ENCODE measurements around the gene POLQ. TPM values are rescaled to one million over a fixed set of nuclear protein-coding genes. Genes with fewer than 3 reads are reported as not detected.

Gene POLQ
- total RNA-seq, 1 experiment from 2014 or later, result 15.4 TPM

DNA sequence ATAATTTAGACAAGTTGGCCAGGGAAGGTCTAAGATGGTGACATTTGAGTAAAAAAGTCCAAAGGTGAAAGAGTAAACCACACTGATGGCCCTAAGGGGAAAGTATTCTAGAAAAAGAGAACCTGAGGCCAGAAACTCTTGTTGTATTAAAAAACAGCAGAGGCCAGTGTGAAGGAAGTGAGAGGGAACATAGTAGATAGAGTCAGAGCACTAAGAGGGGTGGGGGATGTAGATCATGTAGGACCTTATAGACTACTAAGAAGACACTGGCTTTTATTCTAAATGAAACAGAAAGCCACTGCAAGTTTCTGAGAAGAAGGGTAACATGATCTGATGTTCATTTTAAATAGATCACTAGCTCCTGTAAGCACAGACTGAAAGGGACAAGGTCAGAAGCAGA lies 14.5 kb downstream of the POLQ start:
- intact Hi-C loops (cut with micrococcal nuclease; ENCODE audit: unreplicated experiment), result no loop called here
- DNase-seq, result no peak
- CTCF ChIA-PET, result no interaction called here
- H3K36me3 ChIP-seq (ENCODE audit: control insufficient read depth, insufficient read depth, low read length), result no peaks in the 10 kb centered on the region
- Mint-ChIP-seq H3K27ac (ENCODE audit: unreplicated experiment) (no peak overlapping the region), H3K9me3 (ENCODE audit: unreplicated experiment) (no peaks in the 10 kb centered on the region), H3K27me3 (ENCODE audit: insufficient read depth, unreplicated experiment) (no peaks in the 10 kb centered on the region), H3K4me3 (ENCODE audit: unreplicated experiment) (no peak overlapping the region), H3K4me1 (ENCODE audit: low read depth, unreplicated experiment) (no peaks in the 10 kb centered on the region), H3K36me3 (ENCODE audit: insufficient read depth, unreplicated experiment) (peaks cover 53% of the 10 kb centered on the region)
- H3K4me3 ChIP-seq (ENCODE audit: low read depth, low read length), result no peak overlapping the region
- TF ChIP-seq, protein P1, sequence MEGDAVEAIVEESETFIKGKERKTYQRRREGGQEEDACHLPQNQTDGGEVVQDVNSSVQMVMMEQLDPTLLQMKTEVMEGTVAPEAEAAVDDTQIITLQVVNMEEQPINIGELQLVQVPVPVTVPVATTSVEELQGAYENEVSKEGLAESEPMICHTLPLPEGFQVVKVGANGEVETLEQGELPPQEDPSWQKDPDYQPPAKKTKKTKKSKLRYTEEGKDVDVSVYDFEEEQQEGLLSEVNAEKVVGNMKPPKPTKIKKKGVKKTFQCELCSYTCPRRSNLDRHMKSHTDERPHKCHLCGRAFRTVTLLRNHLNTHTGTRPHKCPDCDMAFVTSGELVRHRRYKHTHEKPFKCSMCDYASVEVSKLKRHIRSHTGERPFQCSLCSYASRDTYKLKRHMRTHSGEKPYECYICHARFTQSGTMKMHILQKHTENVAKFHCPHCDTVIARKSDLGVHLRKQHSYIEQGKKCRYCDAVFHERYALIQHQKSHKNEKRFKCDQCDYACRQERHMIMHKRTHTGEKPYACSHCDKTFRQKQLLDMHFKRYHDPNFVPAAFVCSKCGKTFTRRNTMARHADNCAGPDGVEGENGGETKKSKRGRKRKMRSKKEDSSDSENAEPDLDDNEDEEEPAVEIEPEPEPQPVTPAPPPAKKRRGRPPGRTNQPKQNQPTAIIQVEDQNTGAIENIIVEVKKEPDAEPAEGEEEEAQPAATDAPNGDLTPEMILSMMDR (IDR thresholded peaks at IDR 0.05; ENCODE audit: insufficient read depth in 1 of 2, low read depth in 1 of 2, low read length in 1 of 2, severe bottlenecking in 1 of 2, unreplicated experiment in 1 of 2), result no peak
- H3K9me3 ChIP-seq, result no peaks in the 10 kb centered on the region
- BruUV-seq (replicated peaks), result no TSS peak
- POLR2A ChIA-PET, result no interaction called here
- no peaks in the 10 kb centered on the region for H3K27me3 ChIP-seq (replicated peaks; ENCODE audit: control insufficient read depth, insufficient read depth, low read length)
- no peaks in the 10 kb centered on the region for H3K4me1 ChIP-seq

DNA sequence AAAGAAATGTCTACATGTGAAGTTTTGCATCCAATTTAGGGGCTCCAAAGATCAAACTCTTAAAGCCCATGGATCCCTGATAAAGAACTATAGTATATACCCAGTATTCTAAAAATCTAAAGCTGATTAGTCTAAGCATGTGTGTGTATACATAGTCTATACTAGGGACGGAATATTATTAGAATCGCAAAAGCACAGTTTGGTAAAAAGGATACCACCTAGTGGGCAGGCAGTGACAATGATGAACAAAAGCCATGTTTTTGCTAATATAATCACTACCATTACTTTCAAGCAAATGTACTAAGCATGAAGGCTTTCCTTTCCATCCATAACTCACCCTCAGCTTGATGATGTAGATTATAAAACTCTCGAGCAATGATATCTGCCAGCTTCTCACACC lies 16.5 kb downstream of the POLQ start:
- Histone ChIP-seq H3K9me3 (no peaks in the 10 kb centered on the region), H3K27me3 (replicated peaks; ENCODE audit: control insufficient read depth, insufficient read depth, low read length) (no peaks in the 10 kb centered on the region), H3K4me3 (ENCODE audit: low read depth, low read length) (no peak overlapping the region), H3K36me3 (ENCODE audit: control insufficient read depth, insufficient read depth, low read length) (no peaks in the 10 kb centered on the region), H3K4me1 (no peaks in the 10 kb centered on the region)
- no TSS peak for BruUV-seq (replicated peaks)
- no peaks in the 10 kb centered on the region for H3K4me1 Mint-ChIP-seq (ENCODE audit: low read depth, unreplicated experiment)
- no peaks in the 10 kb centered on the region for H3K27me3 Mint-ChIP-seq (ENCODE audit: insufficient read depth, unreplicated experiment)
- no peak for DNase-seq
- TF ChIP-seq, protein P1 (IDR thresholded peaks at IDR 0.05; ENCODE audit: insufficient read depth in 1 of 2, low read depth in 1 of 2, low read length in 1 of 2, severe bottlenecking in 1 of 2, unreplicated experiment in 1 of 2), result peak; percentile 22 to 40
- no peak overlapping the region for H3K27ac Mint-ChIP-seq (ENCODE audit: unreplicated experiment)
- ChIA-PET CTCF (interaction anchor here (1.3 kb wide), 1 partner anchor 41 kb away, joined by 5 read pairs; no protein-coding TSS in a partner anchor), POLR2A (no interaction called here)
- intact Hi-C loops (cut with micrococcal nuclease; ENCODE audit: unreplicated experiment), result loop anchor here (1.0 kb wide), 1 partner anchor 41 kb away; no protein-coding TSS in a partner anchor
- peaks cover 41% of the 10 kb centered on the region for H3K36me3 Mint-ChIP-seq (ENCODE audit: insufficient read depth, unreplicated experiment)
- H3K9me3 Mint-ChIP-seq (ENCODE audit: unreplicated experiment), result no peaks in the 10 kb centered on the region
- no peak overlapping the region for H3K4me3 Mint-ChIP-seq (ENCODE audit: unreplicated experiment)

DNA sequence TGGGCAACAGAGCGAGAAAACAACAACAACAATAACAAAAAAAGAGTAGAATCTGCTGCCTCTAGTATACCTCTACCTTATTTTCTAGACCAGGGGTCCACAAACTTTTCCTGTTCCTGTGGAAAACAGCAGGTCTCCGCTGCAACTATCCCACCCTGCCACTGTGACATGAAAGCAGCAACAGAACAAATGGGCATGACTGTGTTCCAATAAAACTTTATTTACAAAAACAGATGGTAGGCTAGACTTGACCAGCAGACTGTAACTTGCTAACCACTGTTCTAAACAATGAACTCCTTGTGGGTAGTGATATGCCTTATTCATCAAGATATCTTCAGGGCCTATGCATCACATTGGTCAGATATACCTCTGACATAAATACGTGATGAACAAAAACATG lies 25.3 kb downstream of the POLQ start:
- peaks cover 8% of the 10 kb centered on the region for H3K9me3 Mint-ChIP-seq (ENCODE audit: unreplicated experiment)

More for the DNA sequence above, 25.3 kb downstream of the POLQ start:
- intact Hi-C loops (cut with micrococcal nuclease; ENCODE audit: unreplicated experiment), result no loop called here
- CTCF ChIA-PET, result no interaction called here
- Histone ChIP-seq H3K4me3 (ENCODE audit: low read depth, low read length) (no peak overlapping the region), H3K9me3 (no peaks in the 10 kb centered on the region), H3K27me3 (replicated peaks; ENCODE audit: control insufficient read depth, insufficient read depth, low read length) (no peaks in the 10 kb centered on the region), H3K36me3 (ENCODE audit: control insufficient read depth, insufficient read depth, low read length) (no peaks in the 10 kb centered on the region), H3K4me1 (no peaks in the 10 kb centered on the region)
- Mint-ChIP-seq H3K36me3 (ENCODE audit: insufficient read depth, unreplicated experiment) (peaks cover 33% of the 10 kb centered on the region), H3K27me3 (ENCODE audit: insufficient read depth, unreplicated experiment) (no peaks in the 10 kb centered on the region), H3K4me3 (ENCODE audit: unreplicated experiment) (no peak overlapping the region), H3K27ac (ENCODE audit: unreplicated experiment) (no peak overlapping the region), H3K4me1 (ENCODE audit: low read depth, unreplicated experiment) (no peaks in the 10 kb centered on the region)
- no peak for DNase-seq
- BruUV-seq (replicated peaks), result no TSS peak
- POLR2A ChIA-PET, result no interaction called here
- TF ChIP-seq, protein P1 (IDR thresholded peaks at IDR 0.05; ENCODE audit: insufficient read depth in 1 of 2, low read depth in 1 of 2, low read length in 1 of 2, severe bottlenecking in 1 of 2, unreplicated experiment in 1 of 2), result no peak
